Activated naive CD8-positive, alpha-beta T cell treated with anti-CD3 and anti-CD28 coated beads for 36 hours (primary cell): Measurements from ENCODE around the gene UGT1A6. TPM values are rescaled to one million over a fixed set of nuclear protein-coding genes. Genes with fewer than 3 reads are reported as not detected.
A peak's percentile ranks its signal among the peaks of the same experiment; 100 is the strongest.
"Not testable (repeated sequence)": the region's sequence is repeated elsewhere in the genome, so short reads cannot be mapped to it uniquely, and the experiment has no call there.

Experiments
- DNase-seq: peaks from one replicate; pipeline ENCODE4 v3.0.0; 2021
- H3K27ac Mint-ChIP-seq: one replicate; pipeline ENCODE4 v1.8.0; 2022; ENCODE audit warnings: mild to moderate bottlenecking, moderate library complexity, mixed read lengths
- H3K27me3 Mint-ChIP-seq: one replicate; pipeline ENCODE4 v1.8.0; 2022; ENCODE audit warnings: mild to moderate bottlenecking, mixed read lengths
- H3K36me3 Mint-ChIP-seq: one replicate; pipeline ENCODE4 v1.8.0; 2021; ENCODE audit warnings: mild to moderate bottlenecking, mixed read lengths
- H3K4me1 Mint-ChIP-seq: one replicate; pipeline ENCODE4 v1.8.0; 2021; ENCODE audit warnings: mixed read lengths
- H3K4me3 Mint-ChIP-seq: one replicate; pipeline ENCODE4 v1.8.0; 2022; ENCODE audit warnings: mild to moderate bottlenecking, moderate library complexity, mixed read lengths
- H3K9me3 Mint-ChIP-seq: one replicate; pipeline ENCODE4 v1.8.0; 2022; ENCODE audit warnings: mixed read lengths
- total RNA-seq, 2 experiments: library from RNA; stranded (reverse); gene quantifications; one replicate each; pipeline ENCODE4 v1.2.3, GENCODE V29; 2021

UGT1A6 gene
- total RNA-seq, 2 experiments from 2014 or later = not detected

DNA sequence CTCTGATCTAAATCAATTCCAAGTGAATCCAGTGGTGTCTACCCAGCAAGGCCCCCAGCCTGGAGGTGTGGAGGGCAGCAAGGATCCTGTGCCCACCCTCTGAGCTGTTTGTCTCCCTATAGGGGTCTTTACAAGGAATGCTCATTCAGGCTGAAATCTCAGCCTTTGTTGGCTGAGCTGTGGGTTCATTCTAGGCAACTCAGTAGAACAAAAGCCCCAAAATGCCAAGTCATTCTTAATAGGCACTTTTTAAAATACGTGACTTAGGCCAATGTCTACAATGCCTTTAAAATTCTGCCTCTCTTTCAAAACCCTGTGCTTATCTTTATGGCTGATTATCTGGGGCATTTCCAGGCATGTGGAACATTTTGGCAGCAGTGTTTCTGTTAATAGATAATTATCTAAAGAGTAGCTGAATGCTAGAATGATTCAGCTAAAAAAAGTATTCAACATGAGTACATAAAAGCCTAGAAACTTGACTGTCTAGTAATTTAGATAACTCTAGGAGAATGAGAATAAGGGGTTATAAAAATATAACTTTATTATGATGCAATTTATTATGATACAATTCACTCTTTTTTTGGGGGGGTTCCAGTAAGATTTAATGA lies 7.4 kb downstream of the UGT1A6 start:
- Mint-ChIP-seq H3K9me3 (peaks cover 6% of the 10 kb centered on the region), H3K27me3 (peaks cover 9% of the 10 kb centered on the region), H3K4me3 (no peak overlapping the region), H3K4me1 (no peaks in the 10 kb centered on the region), H3K36me3 (peaks cover 2% of the 10 kb centered on the region), H3K27ac (no peak overlapping the region)
- DNase-seq = no peak

DNA sequence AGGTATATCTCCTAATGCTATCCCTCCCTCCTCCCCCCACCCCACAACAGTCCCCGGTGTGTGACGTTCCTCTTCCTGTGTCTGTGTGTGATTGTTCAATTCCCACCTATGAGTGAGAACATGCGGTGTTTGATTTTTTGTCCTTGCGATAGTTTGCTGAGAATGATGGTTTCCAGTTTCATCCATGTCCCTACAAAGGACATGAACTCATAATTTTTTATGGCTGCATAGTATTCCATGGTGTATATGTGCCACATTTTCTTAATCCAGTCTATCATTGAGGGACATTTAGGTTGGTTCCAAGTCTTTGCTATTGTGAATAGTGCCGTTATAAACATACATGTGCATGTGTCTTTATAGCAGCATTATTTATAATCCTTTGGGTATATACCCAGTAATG lies 8.2 kb downstream of the UGT1A6 start:
- H3K9me3 Mint-ChIP-seq, H3K4me1 Mint-ChIP-seq, H3K36me3 Mint-ChIP-seq, DNase-seq, H3K27me3 Mint-ChIP-seq, H3K4me3 Mint-ChIP-seq, H3K27ac Mint-ChIP-seq: not testable (repeated sequence)

DNA sequence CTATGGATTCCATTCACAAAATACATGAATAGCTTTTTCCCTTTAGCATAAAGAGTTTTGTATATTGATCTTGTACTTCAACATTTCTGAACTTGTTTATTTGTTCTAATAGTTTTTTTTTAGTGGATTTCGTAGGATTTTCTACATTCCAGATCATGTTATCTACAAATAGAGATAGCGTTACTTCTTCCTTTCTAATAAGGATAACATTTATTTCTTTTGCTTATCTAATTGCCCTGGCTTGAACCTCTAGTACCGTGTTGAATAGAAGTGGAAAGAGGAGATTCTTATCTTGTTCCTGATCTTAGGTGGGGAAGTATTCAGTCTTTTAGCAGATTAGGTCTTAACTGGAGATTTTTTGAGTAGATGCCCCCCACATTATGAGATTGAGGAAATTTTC lies 9.5 kb downstream of the UGT1A6 start:
- Mint-ChIP-seq H3K9me3 (peaks cover 6% of the 10 kb centered on the region), H3K4me3 (no peak overlapping the region), H3K27me3 (peaks cover 9% of the 10 kb centered on the region), H3K27ac (no peak overlapping the region), H3K36me3 (peaks cover 2% of the 10 kb centered on the region), H3K4me1 (no peaks in the 10 kb centered on the region)
- no peak for DNase-seq

DNA sequence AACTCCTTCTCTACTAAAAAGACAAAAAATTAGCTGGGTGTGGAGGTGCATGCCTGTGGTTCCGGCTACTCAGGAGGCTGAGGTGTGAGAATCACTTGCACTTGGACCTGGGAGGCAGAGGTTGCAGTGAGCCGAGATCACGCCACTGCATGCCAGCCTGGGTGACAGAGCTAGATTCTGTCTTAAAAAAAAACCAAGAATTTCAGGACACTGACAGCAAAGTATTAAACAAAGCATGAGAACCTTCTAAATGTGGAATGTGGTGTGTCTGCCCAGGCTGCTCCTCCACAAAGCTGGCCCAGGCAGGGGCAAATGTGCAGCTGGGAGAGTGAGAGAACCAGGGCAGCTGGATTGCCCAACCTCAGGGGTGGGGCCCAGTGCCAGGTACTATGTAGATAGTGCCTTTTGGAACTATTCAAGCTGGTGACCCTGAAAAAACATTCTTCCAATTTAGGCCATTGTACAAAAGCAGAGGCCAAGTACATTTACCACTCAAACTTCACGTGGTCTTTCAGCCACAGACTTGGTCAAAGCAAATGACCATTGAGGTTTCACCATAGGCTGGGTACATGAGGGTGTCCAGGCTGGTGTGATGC lies 13.3 kb downstream of the UGT1A6 start:
- Mint-ChIP-seq H3K27me3 (peaks cover 13% of the 10 kb centered on the region), H3K36me3 (peaks cover 2% of the 10 kb centered on the region), H3K27ac (no peak overlapping the region), H3K4me1 (no peaks in the 10 kb centered on the region), H3K9me3 (peaks cover 6% of the 10 kb centered on the region), H3K4me3 (no peak overlapping the region)
- no peak for DNase-seq

DNA sequence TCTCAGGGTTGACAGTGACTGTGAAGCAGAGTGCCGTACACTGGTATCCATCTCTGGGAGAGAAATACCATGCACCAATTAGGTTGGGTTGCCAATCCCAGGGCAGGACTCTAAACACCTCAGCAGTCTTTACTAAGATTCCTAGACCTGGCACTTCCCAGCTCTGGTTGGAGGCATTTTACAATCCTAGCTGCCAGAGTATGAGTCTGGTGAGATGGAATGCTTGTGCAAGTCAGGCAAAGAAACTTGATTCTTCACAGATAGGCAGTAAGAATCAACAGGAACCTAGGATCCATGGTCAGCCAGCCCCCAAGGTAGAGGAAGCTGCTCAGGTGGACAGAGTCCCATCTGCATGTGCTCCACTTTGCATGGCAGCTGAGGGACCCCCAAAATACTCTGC lies 14.0 kb downstream of the UGT1A6 start:
- Mint-ChIP-seq H3K9me3 (peaks cover 6% of the 10 kb centered on the region), H3K4me1 (no peaks in the 10 kb centered on the region), H3K4me3 (no peak overlapping the region), H3K27ac (no peak overlapping the region), H3K36me3 (peaks cover 2% of the 10 kb centered on the region), H3K27me3 (peaks cover 16% of the 10 kb centered on the region)
- DNase-seq = no peak

DNA sequence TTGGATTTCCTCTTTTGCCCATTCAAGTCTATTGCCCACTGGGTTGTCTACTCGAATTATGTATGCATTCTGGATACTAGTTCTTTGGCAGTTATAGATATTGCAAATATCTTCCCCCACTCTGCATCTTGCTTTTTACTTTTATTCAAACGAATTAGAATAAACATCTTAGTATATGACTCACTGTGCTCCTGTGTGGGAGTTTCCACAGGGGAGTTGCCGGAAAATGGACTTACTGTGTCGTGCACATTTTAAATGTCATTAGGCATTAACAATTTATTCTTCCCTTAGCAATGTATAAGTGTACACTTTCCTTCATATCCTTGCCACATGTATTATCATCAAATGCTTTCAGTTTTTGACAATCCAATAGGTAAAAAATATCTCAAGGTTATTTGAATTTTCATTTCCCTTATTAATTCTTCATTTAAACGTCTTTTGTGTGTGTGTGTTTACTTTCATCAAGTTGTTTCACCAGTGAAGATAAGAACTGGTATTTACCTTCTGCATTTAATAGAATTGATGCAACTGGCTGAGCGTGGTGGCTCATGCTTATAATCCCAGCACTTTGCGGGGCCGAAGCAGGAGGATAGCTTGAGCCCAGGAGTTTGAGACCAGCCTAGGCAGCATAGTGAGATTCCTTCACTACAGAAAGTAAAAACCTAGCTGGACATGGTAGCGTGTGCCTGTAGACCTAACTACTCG lies 15.4 kb downstream of the UGT1A6 start:
- Mint-ChIP-seq H3K27ac (no peak overlapping the region), H3K9me3 (peaks cover 6% of the 10 kb centered on the region), H3K27me3 (peaks cover 16% of the 10 kb centered on the region), H3K4me3 (no peak overlapping the region), H3K4me1 (no peaks in the 10 kb centered on the region), H3K36me3 (peaks cover 2% of the 10 kb centered on the region)
- DNase-seq = no peak

DNA sequence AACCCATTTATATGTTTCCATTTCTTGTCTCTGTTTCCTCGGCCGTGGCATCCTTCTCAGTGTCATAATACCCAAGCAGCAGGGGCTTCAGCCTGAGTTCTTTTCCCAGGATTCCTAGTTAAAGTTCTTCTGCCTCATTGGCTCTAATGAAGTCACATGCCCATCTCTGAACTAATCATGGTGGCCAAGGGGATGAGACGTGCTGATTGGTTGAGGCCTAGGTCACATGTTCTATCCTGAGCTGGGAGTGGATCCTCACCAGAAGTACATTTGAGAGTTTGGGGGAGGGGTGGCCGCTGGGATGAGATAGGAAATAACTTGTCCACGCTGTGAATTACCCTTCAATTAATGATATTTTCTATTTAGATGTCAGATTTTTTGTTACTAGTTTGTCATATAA lies 16.3 kb downstream of the UGT1A6 start:
- Mint-ChIP-seq H3K4me1 (peaks cover 7% of the 10 kb centered on the region), H3K9me3 (peaks cover 4% of the 10 kb centered on the region), H3K4me3 (no peak overlapping the region), H3K36me3 (peaks cover 2% of the 10 kb centered on the region), H3K27me3 (peaks cover 16% of the 10 kb centered on the region), H3K27ac (no peak overlapping the region)
- no peak for DNase-seq

DNA sequence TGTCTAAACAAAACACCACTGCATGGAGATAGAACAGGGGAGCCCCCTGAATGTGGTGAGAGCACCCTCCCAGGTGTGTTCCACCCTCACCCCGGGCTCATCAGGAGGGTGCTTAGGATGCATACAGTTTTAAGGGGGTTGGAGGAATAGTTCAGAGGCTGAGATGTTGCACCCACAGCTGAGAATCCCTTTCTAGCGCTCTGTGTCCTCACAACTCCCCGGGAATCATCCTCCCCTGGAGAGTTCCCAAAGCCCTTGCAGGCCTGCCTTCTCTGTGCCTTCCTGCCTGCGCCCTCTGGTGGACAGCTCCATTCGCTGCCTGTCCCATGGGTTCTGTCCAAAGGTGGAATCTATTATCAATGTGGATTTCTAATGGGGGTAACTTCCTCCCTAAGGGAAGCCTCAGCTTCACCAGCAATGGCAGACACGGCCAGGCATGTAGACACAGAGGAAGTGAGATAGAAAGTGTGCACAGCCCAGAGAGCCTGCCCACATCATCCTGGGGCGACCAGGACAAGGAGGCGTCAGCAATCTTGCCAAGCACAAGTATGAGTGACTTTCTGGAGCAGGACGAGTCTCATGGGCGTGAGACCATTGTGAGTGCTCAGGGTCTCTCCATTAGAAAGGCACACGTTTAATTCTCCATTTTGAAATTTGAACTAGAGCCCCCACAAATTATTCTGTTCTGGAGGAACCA lies 18.8 kb downstream of the UGT1A6 start:
- Mint-ChIP-seq H3K4me3 (no peak overlapping the region), H3K36me3 (no peaks in the 10 kb centered on the region), H3K27ac (no peak overlapping the region), H3K4me1 (peaks cover 8% of the 10 kb centered on the region), H3K27me3 (peaks cover 22% of the 10 kb centered on the region), H3K9me3 (no peaks in the 10 kb centered on the region)
- peak; percentile 65 for DNase-seq

DNA sequence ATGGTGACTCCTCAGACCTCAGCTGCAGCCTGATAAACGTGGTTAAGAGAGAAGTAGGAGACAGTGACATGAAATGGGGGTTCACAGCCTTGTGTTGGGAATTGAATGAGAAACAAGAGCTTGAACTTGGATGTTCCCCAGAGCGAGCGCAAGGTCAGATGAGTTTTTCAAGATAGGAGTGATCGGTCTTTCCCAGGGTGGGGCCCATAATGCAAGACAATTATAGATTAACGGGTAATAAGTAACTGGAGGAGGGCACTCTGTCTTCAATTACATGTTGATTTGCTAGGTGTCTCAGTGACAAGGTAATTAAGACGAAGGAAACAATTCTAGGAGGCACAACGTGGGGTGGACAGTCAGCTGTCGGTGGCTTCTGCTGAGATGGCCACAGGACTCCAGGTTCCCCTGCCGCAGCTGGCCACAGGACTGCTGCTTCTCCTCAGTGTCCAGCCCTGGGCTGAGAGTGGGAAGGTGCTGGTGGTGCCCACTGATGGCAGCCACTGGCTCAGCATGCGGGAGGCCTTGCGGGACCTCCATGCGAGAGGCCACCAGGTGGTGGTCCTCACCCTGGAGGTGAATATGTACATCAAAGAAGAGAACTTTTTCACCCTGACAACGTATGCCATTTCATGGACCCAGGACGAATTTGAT lies 20.0 kb downstream of the UGT1A6 start, which contains the start of gene UGT1A5:
Gene UGT1A5, plus strand, starts transcription at position 297 of the 651 bp plus-strand sequence. Its CDS starts 85 bp downstream, at position 382.
- DNase-seq = no peak

DNA sequence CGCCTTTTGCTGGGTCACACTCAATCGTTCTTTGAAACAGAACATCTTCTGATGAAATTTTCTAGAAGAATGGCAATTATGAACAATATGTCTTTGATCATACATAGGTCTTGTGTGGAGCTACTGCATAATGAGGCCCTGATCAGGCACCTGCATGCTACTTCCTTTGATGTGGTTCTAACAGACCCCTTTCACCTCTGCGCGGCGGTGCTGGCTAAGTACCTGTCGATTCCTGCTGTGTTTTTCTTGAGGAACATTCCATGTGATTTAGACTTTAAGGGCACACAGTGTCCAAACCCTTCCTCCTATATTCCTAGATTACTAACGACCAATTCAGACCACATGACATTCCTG lies 20.5 kb downstream of the UGT1A6 start:
- peaks cover 8% of the 10 kb centered on the region for H3K4me1 Mint-ChIP-seq
- no peak overlapping the region for H3K4me3 Mint-ChIP-seq
- H3K27me3 Mint-ChIP-seq = peaks cover 30% of the 10 kb centered on the region
- H3K36me3 Mint-ChIP-seq = no peaks in the 10 kb centered on the region
- no peak overlapping the region for H3K27ac Mint-ChIP-seq
- DNase-seq = no peak
- H3K9me3 Mint-ChIP-seq = no peaks in the 10 kb centered on the region

More for the DNA sequence above, 20.0 kb downstream of the UGT1A6 start, which contains the start of gene UGT1A5:
- Mint-ChIP-seq H3K36me3 (no peaks in the 10 kb centered on the region), H3K4me3 (no peak within 1 kb of the TSS), H3K27ac (no peak within 1 kb of the TSS), H3K9me3 (no peaks in the 10 kb centered on the region), H3K27me3 (peaks cover 28% of the 10 kb centered on the region), H3K4me1 (peaks cover 8% of the 10 kb centered on the region)

DNA sequence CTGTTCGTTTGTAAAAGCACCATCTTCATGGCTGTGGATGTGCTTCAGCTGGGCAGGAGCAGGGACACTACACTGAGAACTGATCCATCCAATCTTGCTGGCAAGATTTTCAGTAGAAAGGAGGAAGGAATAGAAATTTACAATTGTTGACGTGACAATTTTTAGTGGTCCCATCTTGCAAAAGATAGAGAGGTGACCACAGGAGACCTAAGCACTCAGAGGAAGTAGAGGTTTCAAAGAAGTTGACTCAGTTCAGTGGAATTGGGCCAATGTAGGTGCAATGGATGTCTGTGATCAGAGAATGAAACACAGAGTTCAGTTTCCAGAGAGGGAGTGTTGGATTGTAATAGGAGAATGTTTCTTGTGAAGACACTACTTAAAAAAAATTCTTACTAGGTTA lies 21.4 kb downstream of the UGT1A6 start:
- H3K36me3 Mint-ChIP-seq = no peaks in the 10 kb centered on the region

DNA sequence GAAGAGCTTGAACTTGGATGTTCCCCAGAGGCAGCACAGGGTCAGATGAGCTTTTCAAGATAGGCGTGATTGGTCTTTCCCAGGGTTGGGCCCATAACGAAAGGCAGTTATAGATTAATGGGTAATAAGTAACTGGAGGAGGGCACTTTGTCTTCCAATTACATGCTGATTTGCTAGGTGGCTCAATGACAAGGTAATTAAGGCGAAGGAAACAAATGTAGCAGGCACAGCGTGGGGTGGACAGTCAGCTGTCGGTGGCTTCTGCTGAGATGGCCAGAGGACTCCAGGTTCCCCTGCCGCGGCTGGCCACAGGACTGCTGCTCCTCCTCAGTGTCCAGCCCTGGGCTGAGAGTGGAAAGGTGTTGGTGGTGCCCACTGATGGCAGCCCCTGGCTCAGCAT lies 25.9 kb downstream of the UGT1A6 start, which contains the start of gene UGT1A4:
Gene UGT1A4, plus strand, starts transcription at position 185 of the 400 bp plus-strand sequence. Its CDS starts 85 bp downstream, at position 270.
- Mint-ChIP-seq H3K36me3 (no peaks in the 10 kb centered on the region), H3K27ac (no peak within 1 kb of the TSS), H3K4me1 (peaks cover 5% of the 10 kb centered on the region), H3K9me3 (no peaks in the 10 kb centered on the region), H3K4me3 (no peak within 1 kb of the TSS), H3K27me3 (peaks cover 33% of the 10 kb centered on the region)
- DNase-seq = no peak

More for the DNA sequence above, 21.4 kb downstream of the UGT1A6 start:
- H3K4me3 Mint-ChIP-seq = no peak overlapping the region
- H3K9me3 Mint-ChIP-seq = no peaks in the 10 kb centered on the region
- no peak overlapping the region for H3K27ac Mint-ChIP-seq
- H3K27me3 Mint-ChIP-seq = peaks cover 34% of the 10 kb centered on the region
- H3K4me1 Mint-ChIP-seq = peaks cover 8% of the 10 kb centered on the region
- DNase-seq = no peak

DNA sequence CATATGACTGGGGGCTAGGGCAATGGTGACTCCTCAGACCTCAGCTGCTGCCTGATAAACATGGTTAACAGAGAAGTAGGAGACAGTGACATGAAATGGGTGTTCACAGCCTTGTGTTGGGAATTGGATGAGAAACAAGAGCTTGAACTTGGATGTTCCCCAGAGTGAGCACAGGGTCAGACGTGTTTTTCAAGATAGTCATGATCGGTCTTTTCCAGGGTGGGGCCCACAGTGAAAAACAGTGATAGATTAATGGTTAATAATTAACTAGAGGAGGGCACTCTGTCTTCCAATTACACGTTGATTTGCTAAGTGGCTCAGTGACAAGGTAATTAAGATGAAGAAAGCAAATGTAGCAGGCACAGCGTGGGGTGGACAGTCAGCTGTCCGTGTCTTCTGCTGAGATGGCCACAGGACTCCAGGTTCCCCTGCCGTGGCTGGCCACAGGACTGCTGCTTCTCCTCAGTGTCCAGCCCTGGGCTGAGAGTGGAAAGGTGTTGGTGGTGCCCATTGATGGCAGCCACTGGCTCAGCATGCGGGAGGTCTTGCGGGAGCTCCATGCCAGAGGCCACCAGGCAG lies 36.1 kb downstream of the UGT1A6 start, which contains the start of gene UGT1A3:
Gene UGT1A3, plus strand, starts transcription at position 320 of the 579 bp plus-strand sequence. Its CDS starts 85 bp downstream, at position 405.
- H3K36me3 Mint-ChIP-seq = no peaks in the 10 kb centered on the region
- DNase-seq = no peak

DNA sequence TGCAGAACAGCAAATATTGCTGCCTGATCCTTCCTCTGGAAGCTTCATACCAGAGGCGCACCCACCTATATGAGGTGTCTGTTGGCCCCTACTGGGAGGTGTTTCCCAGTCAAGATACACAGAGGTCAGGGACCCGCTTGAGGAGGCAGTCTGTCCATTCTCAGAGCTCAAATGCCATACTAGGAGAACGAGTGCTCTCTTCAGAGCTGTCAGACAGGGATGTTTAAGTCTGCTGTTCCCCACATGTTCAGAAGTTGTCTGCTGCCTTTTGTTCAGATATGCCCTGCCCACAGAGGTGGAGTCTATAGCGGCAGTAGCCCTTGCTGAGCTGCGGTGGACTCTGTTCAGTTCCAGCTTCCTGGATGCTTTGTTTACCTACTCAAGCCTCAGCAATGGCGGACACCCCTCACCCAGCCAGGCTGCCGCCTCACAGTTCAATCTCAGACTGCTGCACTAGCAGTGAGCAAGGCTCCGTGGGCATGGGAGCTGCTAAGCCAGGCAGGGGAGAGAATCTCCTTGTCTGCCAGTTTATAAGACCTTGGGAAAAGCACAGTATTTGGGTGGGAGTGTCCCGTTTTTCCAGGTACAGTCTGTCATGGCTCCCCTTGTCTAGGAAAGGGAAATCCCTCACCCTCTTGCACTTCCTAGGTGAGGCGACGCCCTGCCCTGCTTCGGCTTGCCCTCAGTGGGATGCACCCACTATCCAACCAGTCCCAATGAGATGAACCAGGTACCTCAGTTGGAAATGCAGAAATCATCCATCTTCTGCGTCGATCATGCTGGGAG lies 44.4 kb downstream of the UGT1A6 start:
- peaks cover 16% of the 10 kb centered on the region for H3K27me3 Mint-ChIP-seq
- H3K4me1 Mint-ChIP-seq, DNase-seq, H3K9me3 Mint-ChIP-seq, H3K4me3 Mint-ChIP-seq, H3K27ac Mint-ChIP-seq, H3K36me3 Mint-ChIP-seq: not testable (repeated sequence)

More for the DNA sequence above, 36.1 kb downstream of the UGT1A6 start, which contains the start of gene UGT1A3:
- no peaks in the 10 kb centered on the region for H3K9me3 Mint-ChIP-seq
- peaks cover 16% of the 10 kb centered on the region for H3K27me3 Mint-ChIP-seq
- no peak within 1 kb of the TSS for H3K27ac Mint-ChIP-seq
- no peaks in the 10 kb centered on the region for H3K4me1 Mint-ChIP-seq
- H3K4me3 Mint-ChIP-seq = no peak within 1 kb of the TSS
